GM19397 (cell line): Measurements from ENCODE around the gene GARNL3.

Experiments
- ATAC-seq: cut with Tn5 transposase; IDR thresholded peaks from one replicate; pipeline ENCODE4 v1.9.1; 2021; ENCODE audit warnings: mild to moderate bottlenecking, moderate library complexity; ENCODE audit not compliant: unreplicated experiment

Gene GARNL3

DNA sequence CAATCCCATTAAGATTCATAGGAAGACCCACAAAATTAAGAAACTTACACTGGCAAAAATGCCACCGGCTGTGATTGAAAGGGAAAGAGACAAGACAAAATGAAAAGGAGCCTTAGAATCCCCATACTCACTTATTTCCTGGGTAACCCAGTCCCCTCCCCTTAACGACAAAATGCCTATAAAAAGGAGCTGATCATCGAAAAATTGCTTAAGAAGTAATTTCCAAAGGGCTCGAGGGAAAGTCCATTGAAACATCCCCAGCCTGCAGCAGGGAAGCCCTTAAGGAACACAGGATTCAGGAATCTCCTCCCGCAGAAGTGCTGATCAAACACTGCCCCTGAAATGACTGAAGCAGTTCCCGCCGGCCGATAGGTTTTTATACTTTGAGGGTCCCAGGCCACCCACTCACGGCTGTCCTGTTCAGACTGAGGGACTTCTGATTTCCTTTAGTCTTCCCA, 158.9 kb downstream of the GARNL3 start:
- no peak for ATAC-seq

DNA sequence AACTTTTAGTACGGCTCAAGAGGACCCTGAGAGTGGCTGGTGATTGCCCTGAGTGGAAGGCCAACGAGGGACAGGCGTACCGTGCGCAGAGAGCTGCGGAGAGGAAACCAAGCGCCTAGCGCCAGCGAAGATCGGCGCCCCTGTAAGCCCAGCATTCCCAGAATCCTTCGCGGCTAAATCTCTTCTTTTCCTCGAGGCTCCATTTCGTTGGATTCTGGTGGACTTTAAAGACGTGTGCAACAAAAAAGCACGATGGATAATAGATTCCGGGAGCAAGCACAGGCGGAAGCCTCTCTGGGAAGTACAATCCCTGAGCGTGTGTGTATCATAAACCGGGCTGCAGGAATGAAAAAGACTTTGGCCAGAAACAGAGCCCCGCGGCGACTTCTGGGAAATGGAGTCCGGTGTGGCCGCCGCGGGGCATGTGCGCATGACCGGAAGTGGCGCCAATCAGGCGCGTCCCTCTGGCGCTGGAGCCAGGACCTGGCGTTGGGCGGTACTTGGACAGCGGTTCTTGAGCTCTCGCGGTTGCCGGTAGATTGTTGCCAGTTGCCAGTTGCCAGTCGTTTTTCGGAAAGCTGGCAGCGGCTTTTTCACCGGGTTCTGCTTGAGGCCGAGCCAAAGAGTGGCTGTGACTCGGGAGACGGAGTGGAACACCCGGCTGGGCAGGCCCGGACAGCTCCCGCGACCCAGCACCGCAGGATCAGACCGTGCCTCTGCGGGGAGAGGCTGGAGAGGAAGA, 159.5 kb downstream of the GARNL3 start, which contains the start of gene ZNF79:
Gene ZNF79 (plus strand): TSS at position 449 of the 742 bp plus-strand sequence. CDS start 406 bp downstream, outside the sequence.
- peak; percentile 87 for ATAC-seq

DNA sequence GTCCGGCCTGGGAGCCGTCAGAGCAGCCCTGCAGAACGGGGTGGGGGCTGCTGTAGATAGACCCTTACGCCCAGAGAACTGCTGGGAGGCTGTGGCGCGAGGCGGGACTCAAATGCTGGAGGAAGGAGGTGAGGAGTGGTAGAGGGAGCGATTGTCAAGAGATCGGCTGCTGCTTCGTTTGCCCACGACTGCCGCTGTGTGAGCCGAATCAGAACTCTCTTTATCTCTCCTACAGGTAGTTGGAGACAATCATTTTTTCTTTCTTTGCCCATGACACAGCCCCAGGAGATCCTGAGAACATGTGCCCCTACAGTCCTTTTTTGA, 160.1 kb downstream of the GARNL3 start:
- no peak for ATAC-seq

GRCh38 chr9:127426756-127427155, 162.2 kb downstream of the GARNL3 start:
- ATAC-seq = no peak

DNA sequence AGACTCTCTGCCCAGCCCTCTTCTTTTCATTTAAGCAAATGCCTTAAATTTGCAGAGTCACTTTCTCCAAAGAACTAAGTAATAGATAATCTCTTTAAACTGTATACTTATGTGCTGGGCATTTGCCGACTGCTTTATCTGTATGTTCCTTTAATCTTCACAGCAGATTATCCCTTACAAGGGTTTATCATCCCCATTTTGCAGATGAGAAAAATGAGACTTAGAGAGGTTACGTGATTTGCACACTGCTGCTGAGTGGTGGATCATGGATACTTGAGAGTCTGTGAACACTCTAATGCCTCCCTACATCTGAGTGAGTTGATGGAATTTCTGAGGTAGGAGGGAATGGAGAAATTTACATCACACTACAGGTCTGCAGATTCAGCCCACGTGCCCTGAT, 163.8 kb downstream of the GARNL3 start:
- ATAC-seq = no peak

DNA sequence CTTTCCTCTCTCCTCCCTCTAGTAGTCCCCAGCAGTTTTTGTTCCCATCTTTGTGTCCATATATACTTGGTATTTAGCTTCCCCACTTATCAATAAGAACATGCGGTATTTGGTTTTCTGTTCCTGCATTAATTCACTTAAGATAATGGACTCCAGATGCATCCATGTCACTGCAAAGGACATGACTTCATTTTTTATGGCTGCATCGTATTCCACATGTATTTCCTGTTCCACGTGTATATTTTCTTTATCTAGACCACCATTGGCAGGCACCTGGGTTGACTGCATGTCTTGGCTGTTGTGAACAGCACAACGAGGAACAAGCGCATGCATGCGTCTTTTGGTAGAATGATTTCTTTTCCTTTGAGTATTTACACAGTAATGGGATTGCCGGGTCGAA, 165.8 kb downstream of the GARNL3 start:
- no peak for ATAC-seq

GRCh38 chr9:127437497-127438264, 173.1 kb downstream of the GARNL3 start:
- ATAC-seq = no peak

DNA sequence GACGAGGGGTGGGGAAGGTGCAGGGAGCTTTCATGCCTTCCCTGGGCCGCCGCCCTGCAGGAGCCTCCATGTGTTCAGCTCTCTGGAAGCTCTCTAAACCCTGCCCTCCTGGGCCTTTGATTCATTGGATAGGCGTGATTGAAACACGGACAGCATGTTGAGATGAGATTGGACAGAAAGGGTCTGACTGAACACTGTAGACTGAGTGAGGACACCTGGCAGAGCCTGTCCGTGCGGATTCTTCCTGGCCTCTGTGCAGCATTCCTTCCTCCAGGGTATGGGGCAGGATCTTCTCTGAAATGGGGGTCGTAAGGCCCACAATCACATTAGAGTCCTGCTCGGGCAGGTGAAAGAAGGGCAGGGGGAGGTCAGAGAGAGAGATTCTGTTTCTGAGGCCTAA, 173.8 kb downstream of the GARNL3 start:
- ATAC-seq = no peak
